Trophoblast cell (in vitro differentiated cells and primary cell): ENCODE results near the gene PLA2G2C.

Source experiments
- DNase-seq, 2 donors: peaks; one replicate each; pipeline ENCODE4 v3.0.0-alpha.2; 2016
- H2AFZ ChIP-seq: 2 replicates; pipeline ENCODE4 v1.6.1; 2013; ENCODE audit warnings: low read length, moderate library complexity, mild to moderate bottlenecking; ENCODE audit not compliant: insufficient read depth, poor library complexity
- H2AK5ac ChIP-seq: 2 replicates; pipeline ENCODE4 v1.6.1; 2013; ENCODE audit warnings: mild to moderate bottlenecking, low read length
- H2BK120ac ChIP-seq: 2 replicates; pipeline ENCODE4 v1.6.1; 2013; ENCODE audit warnings: low read length, mild to moderate bottlenecking, moderate library complexity; ENCODE audit not compliant: insufficient read depth, poor library complexity
- H2BK12ac ChIP-seq: 2 replicates; pipeline ENCODE4 v1.6.1; 2013; ENCODE audit warnings: mild to moderate bottlenecking, low read length, moderate library complexity
- H2BK5ac ChIP-seq: 2 replicates; pipeline ENCODE4 v1.6.1; 2013; ENCODE audit warnings: low read length, low read depth, moderate library complexity, mild to moderate bottlenecking; ENCODE audit not compliant: poor library complexity
- H3K14ac ChIP-seq: 2 replicates; pipeline ENCODE4 v1.6.1; 2013; ENCODE audit warnings: mild to moderate bottlenecking, low read length
- H3K18ac ChIP-seq: 2 replicates; pipeline ENCODE4 v1.6.1; 2013; ENCODE audit warnings: mild to moderate bottlenecking, low read length
- H3K23ac ChIP-seq: 2 replicates; pipeline ENCODE4 v1.6.1; 2013; ENCODE audit warnings: low read length
- H3K27ac ChIP-seq: 2 replicates; pipeline ENCODE4 v1.5.1; 2013; ENCODE audit warnings: low read depth, mild to moderate bottlenecking, inconsistent platforms, low read length, moderate library complexity
- H3K27me3 ChIP-seq: 2 replicates; pipeline ENCODE4 v1.6.1; 2013; ENCODE audit warnings: inconsistent platforms, mild to moderate bottlenecking, low read length, moderate library complexity; ENCODE audit not compliant: insufficient read depth
- H3K36me3 ChIP-seq, 2 experiments: 1 replicate in 1 of 2; 2 replicates in 1 of 2; pipeline ENCODE4 v1.6.1; 2013; ENCODE audit warnings: low read length in 2 of 2, mild to moderate bottlenecking in 2 of 2, moderate library complexity in 1 of 2; ENCODE audit not compliant: insufficient read depth in 2 of 2, control insufficient read depth in 1 of 2
- H3K4ac ChIP-seq: 2 replicates; pipeline ENCODE4 v1.6.1; 2013; ENCODE audit warnings: low read depth, mild to moderate bottlenecking, low read length, moderate library complexity
- H3K4me1 ChIP-seq, 2 experiments: 1 replicate in 1 of 2; 2 replicates in 1 of 2; pipeline ENCODE4 v1.6.1; 2013; ENCODE audit warnings: low read length in 2 of 2, mild to moderate bottlenecking in 2 of 2, moderate library complexity in 1 of 2; ENCODE audit not compliant: insufficient read depth in 2 of 2, control insufficient read depth in 1 of 2
- H3K4me2 ChIP-seq: 2 replicates; pipeline ENCODE4 v1.6.1; 2013; ENCODE audit warnings: inconsistent platforms, mild to moderate bottlenecking, low read length, moderate library complexity
- H3K4me3 ChIP-seq: 2 replicates; pipeline ENCODE4 v1.5.1; 2013; ENCODE audit warnings: mild to moderate bottlenecking, low read depth, low read length, inconsistent platforms
- H3K79me1 ChIP-seq: one replicate; pipeline ENCODE4 v1.6.1; 2013; ENCODE audit warnings: low read length
- H3K79me2 ChIP-seq: 2 replicates; pipeline ENCODE4 v1.6.1; 2013; ENCODE audit warnings: low read length, mild to moderate bottlenecking; ENCODE audit not compliant: control insufficient read depth, insufficient read depth, poor library complexity
- H3K9ac ChIP-seq: 2 replicates; pipeline ENCODE4 v1.6.1; 2013; ENCODE audit warnings: mild to moderate bottlenecking, low read length
- H3K9me3 ChIP-seq: 2 replicates; pipeline ENCODE4 v1.6.1; 2013; ENCODE audit warnings: low read depth, mild to moderate bottlenecking, control low read depth, inconsistent platforms, low read length; ENCODE audit not compliant: insufficient read depth
- H4K12ac ChIP-seq: 2 replicates; pipeline ENCODE4 v1.6.1; 2013; ENCODE audit warnings: low read depth, mild to moderate bottlenecking, low read length, moderate library complexity
- H4K8ac ChIP-seq: 2 replicates; pipeline ENCODE4 v1.6.1; 2013; ENCODE audit warnings: low read depth, mild to moderate bottlenecking, low read length, moderate library complexity
- H4K91ac ChIP-seq: one replicate; pipeline ENCODE4 v1.6.1; 2013; ENCODE audit warnings: low read depth, mild to moderate bottlenecking, low read length, moderate library complexity
- WGBS: extraction: QIAGEN DNeasy Blood & Tissue Kit; methylation state at CpG from one replicate; pipeline ENCODE4 v1.1.7; 2013; ENCODE audit warnings: missing lambda C conversion rate; ENCODE audit not compliant: insufficient read length, insufficient coverage; ENCODE audit errors: extremely low coverage; 5-methylcytosine and 5-hydroxymethylcytosine counted together

The PLA2G2C gene

DNA sequence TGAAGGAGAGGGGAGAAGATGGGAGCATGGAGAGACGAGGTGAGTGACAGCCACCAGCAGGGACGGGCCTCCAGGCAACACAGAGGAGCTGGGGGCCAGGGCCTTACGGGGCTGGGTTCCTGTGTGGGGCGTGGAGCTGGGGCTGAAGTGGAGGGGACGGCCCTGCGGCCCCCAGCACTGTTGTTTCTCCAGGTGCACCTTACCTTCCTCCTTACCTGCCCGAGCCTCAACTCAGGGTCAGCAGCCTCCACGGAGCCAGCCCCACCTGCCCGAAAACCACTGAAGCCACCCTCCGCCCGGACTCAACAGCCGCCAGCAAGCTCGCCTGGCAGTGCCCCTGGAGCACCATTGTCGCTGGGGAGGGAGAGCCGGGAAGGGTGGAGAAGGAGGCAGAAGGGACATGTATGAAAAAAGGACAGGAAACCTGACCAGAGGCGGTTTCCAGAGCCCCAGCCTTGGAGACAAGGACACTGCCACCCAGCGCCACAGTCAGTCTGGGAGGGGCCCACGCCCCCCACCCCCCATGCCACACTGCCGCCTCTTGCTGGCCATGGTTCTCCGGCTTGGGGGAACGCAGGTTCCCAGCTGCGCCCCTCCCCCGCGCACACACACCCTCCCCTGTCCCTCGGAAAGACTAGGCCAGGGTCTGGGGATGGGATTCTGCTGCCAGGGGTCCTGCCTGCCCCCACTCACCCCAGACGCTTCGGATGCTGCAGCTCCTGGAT is 36.6 kb downstream of the PLA2G2C start:
- no peaks in the 10 kb centered on the region for H3K79me1 ChIP-seq
- peaks cover 3% of the 10 kb centered on the region for H3K9me3 ChIP-seq
- no peak overlapping the region for H3K4me2 ChIP-seq
- H4K12ac ChIP-seq = no peak overlapping the region
- peaks cover 0 to 6% of the 10 kb centered on the region in 2 experiments for H3K4me1 ChIP-seq
- no CpG with 5 or more reads among the region's 27 CpGs for WGBS
- H3K4me3 ChIP-seq = no peak overlapping the region
- H4K8ac ChIP-seq = no peak overlapping the region
- H2BK5ac ChIP-seq = no peak overlapping the region
- H3K27ac ChIP-seq = no peak overlapping the region
- H2AFZ ChIP-seq = no peak overlapping the region
- H3K4ac ChIP-seq = no peak overlapping the region
- no peaks in the 10 kb centered on the region for H3K79me2 ChIP-seq
- no peak overlapping the region for H3K14ac ChIP-seq
- H3K27me3 ChIP-seq = no peaks in the 10 kb centered on the region
- no peak overlapping the region for H2AK5ac ChIP-seq
- H3K23ac ChIP-seq = no peak overlapping the region
- no peak for DNase-seq
- no peak overlapping the region for H4K91ac ChIP-seq
- no peaks in the 10 kb centered on the region for H3K36me3 ChIP-seq
- no peak overlapping the region for H3K9ac ChIP-seq
- no peak overlapping the region for H2BK120ac ChIP-seq
- H2BK12ac ChIP-seq = no peak overlapping the region
- no peak overlapping the region for H3K18ac ChIP-seq

DNA sequence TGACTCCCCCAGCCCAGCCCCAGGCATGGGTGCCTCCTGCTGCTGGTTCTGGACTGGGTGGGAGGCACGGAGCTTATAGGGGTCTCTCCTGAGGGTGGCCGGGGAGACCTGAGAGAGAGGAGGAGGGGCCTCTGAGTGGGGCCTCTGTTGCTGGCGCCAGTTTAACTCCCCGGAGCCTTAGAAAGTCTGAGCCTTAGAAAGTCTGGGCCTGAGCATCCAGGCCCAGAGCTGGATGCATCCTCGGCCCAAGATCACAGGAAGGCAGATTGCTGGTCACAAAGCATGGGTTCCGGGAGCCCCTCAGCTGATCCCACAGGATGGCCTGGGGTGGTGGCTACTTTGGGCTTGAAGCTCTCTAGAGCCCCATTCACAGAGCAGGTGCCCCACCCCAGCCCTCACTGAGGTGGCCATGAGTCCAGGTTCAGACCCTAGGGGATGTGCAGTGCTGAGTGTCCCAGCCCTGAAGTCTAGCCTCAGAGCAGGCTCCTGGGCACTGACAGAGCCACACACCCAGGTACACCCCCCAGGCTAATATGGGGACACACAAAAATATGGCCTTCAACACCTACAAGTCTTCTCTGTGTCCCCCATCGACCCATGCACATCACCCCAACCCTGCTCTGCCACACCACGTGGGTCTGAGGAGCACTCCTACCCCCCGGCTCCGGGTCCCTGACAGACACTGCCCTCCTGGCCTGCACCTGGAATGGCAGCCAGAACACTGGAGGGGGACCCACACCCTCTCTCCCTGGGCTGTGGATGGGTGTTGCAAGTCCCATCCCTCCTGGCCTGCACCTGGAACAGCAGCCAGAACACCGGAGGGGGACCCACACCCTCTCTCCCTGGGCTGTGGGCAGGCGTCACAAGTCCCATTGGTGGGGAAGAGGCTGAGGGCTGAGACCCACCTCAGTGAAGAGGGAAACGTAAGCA is 37.5 kb downstream of the PLA2G2C start:
- Histone ChIP-seq H3K79me1 (no peaks in the 10 kb centered on the region), H4K91ac (no peak overlapping the region), H3K9ac (no peak overlapping the region), H2AFZ (no peak overlapping the region), H3K18ac (no peak overlapping the region), H3K14ac (no peak overlapping the region), H3K27ac (no peak overlapping the region), H4K12ac (no peak overlapping the region), H3K4ac (no peak overlapping the region), H2BK12ac (no peak overlapping the region), H3K4me3 (no peak overlapping the region), H2BK5ac (no peak overlapping the region), H3K9me3 (peaks cover 3% of the 10 kb centered on the region), H4K8ac (no peak overlapping the region), H2AK5ac (no peak overlapping the region), H3K4me2 (no peak overlapping the region), H3K27me3 (no peaks in the 10 kb centered on the region), H3K79me2 (no peaks in the 10 kb centered on the region), H3K36me3 (no peaks in the 10 kb centered on the region), H3K23ac (no peak overlapping the region), H3K4me1 (peaks cover 0 to 5% of the 10 kb centered on the region in 2 experiments), H2BK120ac (no peak overlapping the region)
- no peak for DNase-seq
- WGBS = no CpG with 5 or more reads among the region's 13 CpGs

DNA sequence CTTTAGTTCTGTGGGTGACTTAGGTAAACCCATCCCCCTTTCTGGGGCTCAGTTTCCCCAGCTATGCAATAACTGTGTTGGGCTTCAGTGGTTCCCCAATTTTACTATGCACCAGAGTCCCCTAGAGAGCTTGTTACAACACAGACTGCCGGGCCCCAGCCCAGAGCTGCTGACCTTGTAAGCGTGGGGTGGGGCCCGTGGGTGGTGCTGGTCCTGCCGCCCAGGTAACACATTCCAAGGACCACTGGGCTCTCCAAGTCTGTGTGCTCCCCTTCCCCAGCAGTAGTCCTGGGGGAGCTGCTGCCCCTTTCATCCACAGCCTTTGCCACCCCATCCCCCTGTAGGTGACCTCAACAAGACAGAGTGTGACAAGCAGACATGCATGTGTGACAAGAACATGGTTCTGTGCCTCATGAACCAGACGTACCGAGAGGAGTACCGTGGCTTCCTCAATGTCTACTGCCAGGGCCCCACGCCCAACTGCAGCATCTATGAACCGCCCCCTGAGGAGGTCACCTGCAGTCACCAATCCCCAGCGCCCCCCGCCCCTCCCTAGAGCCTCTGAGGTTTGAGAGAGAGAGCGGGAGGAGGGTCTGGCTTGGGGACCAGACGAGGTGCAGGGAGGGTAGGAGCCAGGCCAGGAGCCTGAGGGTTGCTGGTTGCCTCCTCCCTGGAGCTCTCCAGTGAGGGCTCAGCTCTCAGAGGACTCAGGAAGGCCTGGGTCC is 38.3 kb downstream of the PLA2G2C start:
- H2BK5ac ChIP-seq = no peak overlapping the region
- no peak overlapping the region for H2BK120ac ChIP-seq
- no peak overlapping the region for H3K4ac ChIP-seq
- no peak overlapping the region for H4K8ac ChIP-seq
- H3K18ac ChIP-seq = no peak overlapping the region
- no peak overlapping the region for H2BK12ac ChIP-seq
- no peaks in the 10 kb centered on the region for H3K79me2 ChIP-seq
- H3K4me2 ChIP-seq = no peak overlapping the region
- H3K9ac ChIP-seq = no peak overlapping the region
- H3K36me3 ChIP-seq = no peaks in the 10 kb centered on the region
- no peak overlapping the region for H4K12ac ChIP-seq
- no peak overlapping the region for H3K23ac ChIP-seq
- peaks cover 0 to 5% of the 10 kb centered on the region in 2 experiments for H3K4me1 ChIP-seq
- no peaks in the 10 kb centered on the region for H3K27me3 ChIP-seq
- WGBS = no CpG with 5 or more reads among the region's 13 CpGs
- DNase-seq = no peak
- H3K9me3 ChIP-seq = peaks cover 3% of the 10 kb centered on the region
- no peak overlapping the region for H3K14ac ChIP-seq
- H2AFZ ChIP-seq = no peak overlapping the region
- H4K91ac ChIP-seq = no peak overlapping the region
- H3K79me1 ChIP-seq = no peaks in the 10 kb centered on the region
- no peak overlapping the region for H2AK5ac ChIP-seq
- H3K4me3 ChIP-seq = no peak overlapping the region
- no peak overlapping the region for H3K27ac ChIP-seq

DNA sequence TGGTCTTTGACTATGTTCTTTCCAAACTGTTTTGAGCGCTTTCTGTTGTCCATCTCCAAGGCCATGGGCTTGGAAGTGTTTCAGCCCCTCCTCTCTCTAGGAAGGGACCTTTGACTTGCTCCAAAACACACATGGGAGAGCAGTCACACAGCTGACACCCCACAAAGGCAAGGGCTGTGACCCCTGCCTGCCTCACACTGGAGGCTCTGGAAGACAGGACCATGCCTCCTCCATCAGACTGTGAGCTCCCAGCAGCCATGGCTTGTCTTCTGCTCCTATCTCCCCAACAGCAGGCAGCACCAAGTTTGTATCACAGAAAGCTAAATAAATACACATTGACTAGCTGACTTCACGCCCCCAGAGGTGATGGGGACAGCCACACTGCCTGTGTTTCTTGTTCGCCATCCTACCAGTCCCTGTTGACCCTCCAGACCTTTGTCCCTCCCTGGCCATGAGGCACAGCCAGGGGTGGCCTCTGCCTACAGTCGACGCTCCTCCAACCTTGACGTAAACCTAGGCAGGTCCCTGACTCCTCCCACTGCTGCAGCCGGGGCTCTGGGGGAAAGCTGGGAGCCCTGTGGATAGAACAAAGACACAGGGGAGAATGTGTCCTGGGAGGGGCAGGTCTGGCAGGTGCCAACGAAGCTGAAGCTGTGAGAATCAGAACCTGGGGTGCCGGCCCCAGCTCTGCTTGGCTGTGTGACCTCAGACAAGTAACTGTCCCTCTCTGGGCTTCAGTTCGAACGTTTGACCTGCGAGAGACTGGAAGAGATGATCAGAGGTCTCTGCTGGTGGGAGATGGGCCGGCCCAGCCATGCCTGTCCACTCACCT is 42.4 kb downstream of the PLA2G2C start:
- H2BK120ac ChIP-seq = no peak overlapping the region
- no peak overlapping the region for H3K14ac ChIP-seq
- no peak overlapping the region for H2AK5ac ChIP-seq
- H3K4me3 ChIP-seq = no peak overlapping the region
- no peak overlapping the region for H3K4ac ChIP-seq
- no peak overlapping the region for H4K12ac ChIP-seq
- H2BK5ac ChIP-seq = no peak overlapping the region
- no peak overlapping the region for H3K4me2 ChIP-seq
- H3K27me3 ChIP-seq = no peaks in the 10 kb centered on the region
- H3K18ac ChIP-seq = no peak overlapping the region
- H3K27ac ChIP-seq = no peak overlapping the region
- H4K8ac ChIP-seq = no peak overlapping the region
- WGBS = no CpG with 5 or more reads among the region's 13 CpGs
- H3K36me3 ChIP-seq = no peaks in the 10 kb centered on the region
- no peaks in the 10 kb centered on the region for H3K79me2 ChIP-seq
- no peak overlapping the region for H2BK12ac ChIP-seq
- H3K23ac ChIP-seq = no peak overlapping the region
- H3K9ac ChIP-seq = no peak overlapping the region
- peaks cover 2 to 3% of the 10 kb centered on the region in 2 experiments for H3K4me1 ChIP-seq
- no peak overlapping the region for H2AFZ ChIP-seq
- DNase-seq = no peak
- no peaks in the 10 kb centered on the region for H3K9me3 ChIP-seq
- H3K79me1 ChIP-seq = no peaks in the 10 kb centered on the region
- no peak overlapping the region for H4K91ac ChIP-seq
